GM23338 (cell line): ENCODE results near the gene TMEM53. TPM values are rescaled to one million over a fixed set of nuclear protein-coding genes. Genes with fewer than 3 reads are reported as not detected.

Experiments
- ATAC-seq: fragments of 200-7000 bp; cut with Tn5 transposase; 3 replicates; pipeline ENCODE4 v1.9.1; 2020
- DNase-seq: peaks from one replicate; pipeline ENCODE4 v3.0.0-alpha.2; 2015; ENCODE audit warnings: low spot score
- H2AFZ ChIP-seq: fragments of 200-600 bp; sonication (generic); 2 replicates; pipeline ENCODE4 v1.8.0; 2016; ENCODE audit warnings: antibody characterized with exemption, mild to moderate bottlenecking, moderate library complexity
- H3F3A ChIP-seq: fragments of 200-600 bp; sonication (generic); replicated peaks from 2 replicates; pipeline ENCODE4 v1.8.0; 2017; ENCODE audit warnings: antibody characterized with exemption, mixed run types, low read depth
- H3K27ac ChIP-seq: fragments of 200-600 bp; sonication (generic); 2 replicates; pipeline ENCODE4 v1.6.1; 2016; ENCODE audit warnings: low read depth
- H3K27me3 ChIP-seq: fragments of 200-600 bp; sonication (generic); 2 replicates; pipeline ENCODE4 v1.8.0; 2016; ENCODE audit warnings: mild to moderate bottlenecking, mixed run types, moderate library complexity; ENCODE audit not compliant: insufficient read depth
- H3K36me3 ChIP-seq: fragments of 200-600 bp; sonication (generic); 2 replicates; pipeline ENCODE4 v1.8.0; 2016; ENCODE audit warnings: mild to moderate bottlenecking; ENCODE audit not compliant: insufficient read depth
- H3K4me1 ChIP-seq: fragments of 200-600 bp; sonication (generic); 2 replicates; pipeline ENCODE4 v1.8.0; 2016; ENCODE audit warnings: mild to moderate bottlenecking, moderate library complexity; ENCODE audit not compliant: insufficient read depth
- H3K4me2 ChIP-seq: fragments of 200-600 bp; sonication (generic); 2 replicates; pipeline ENCODE4 v1.7.1; 2017; ENCODE audit warnings: mixed run types
- H3K4me3 ChIP-seq: fragments of 200-600 bp; sonication (generic); 2 replicates; pipeline ENCODE4 v1.6.1; 2016; ENCODE audit warnings: mixed run types
- H3K79me2 ChIP-seq: fragments of 200-600 bp; sonication (generic); replicated peaks from 2 replicates; pipeline ENCODE4 v1.8.0; 2017; ENCODE audit warnings: mild to moderate bottlenecking; ENCODE audit not compliant: insufficient read depth
- H3K9me2 ChIP-seq: fragments of 200-600 bp; sonication (generic); 2 replicates; pipeline ENCODE4 v1.8.0; 2017; ENCODE audit not compliant: insufficient read depth
- H4K20me1 ChIP-seq: fragments of 200-600 bp; sonication (generic); replicated peaks from 2 replicates; pipeline ENCODE4 v1.8.0; 2017; ENCODE audit warnings: mild to moderate bottlenecking; ENCODE audit not compliant: insufficient read depth
- H3K27ac Mint-ChIP-seq: 2 replicates; pipeline ENCODE4 v1.8.0; 2020; ENCODE audit warnings: inconsistent platforms, mild to moderate bottlenecking, moderate library complexity, mixed read lengths
- H3K27me3 Mint-ChIP-seq: 3 replicates; pipeline ENCODE4 v1.8.0; 2022; ENCODE audit warnings: low read depth, mild to moderate bottlenecking, moderate library complexity, mixed read lengths, inconsistent platforms; ENCODE audit not compliant: insufficient read depth, poor library complexity
- H3K36me3 Mint-ChIP-seq: 3 replicates; pipeline ENCODE4 v1.8.0; 2021; ENCODE audit warnings: low read depth, mild to moderate bottlenecking, inconsistent platforms, moderate library complexity, mixed read lengths
- H3K4me1 Mint-ChIP-seq: 3 replicates; pipeline ENCODE4 v1.8.0; 2020; ENCODE audit warnings: mild to moderate bottlenecking, inconsistent platforms, mixed read lengths
- H3K4me3 Mint-ChIP-seq: 3 replicates; pipeline ENCODE4 v1.8.0; 2021; ENCODE audit warnings: moderate library complexity, mild to moderate bottlenecking, inconsistent platforms, mixed read lengths
- H3K9me3 Mint-ChIP-seq: 3 replicates; pipeline ENCODE4 v1.8.0; 2020; ENCODE audit warnings: moderate library complexity, mild to moderate bottlenecking, inconsistent platforms, mixed read lengths
- CREB1 ChIP-seq: fragments of 250-450 bp; sonication (Bioruptor Pico); IDR thresholded peaks from 2 replicates; pipeline ENCODE4 v1.5.0; 2020; ENCODE audit warnings: low read depth, mild to moderate bottlenecking, moderate library complexity
- CTCF ChIP-seq, 2 experiments: fragments of 200-600 bp in 1 of 2; sonication (generic) in 1 of 2; conservative IDR thresholded peaks; 2 replicates each; pipeline versions ENCODE4 v1.5.1 to v1.6.1; 2016 to 2017; ENCODE audit warnings: antibody characterized with exemption in 2 of 2, low read depth in 2 of 2, mild to moderate bottlenecking in 2 of 2, moderate library complexity in 1 of 2
- JUNB ChIP-seq: IDR thresholded peaks from one replicate; pipeline ENCODE4 v1.6.1; 2016; ENCODE audit warnings: antibody characterized with exemption; ENCODE audit not compliant: unreplicated experiment
- NANOG ChIP-seq: IDR thresholded peaks from 2 replicates; pipeline ENCODE4 v1.6.1; 2016; ENCODE audit warnings: antibody characterized with exemption, borderline replicate concordance
- POLR2AphosphoS5 ChIP-seq: IDR thresholded peaks from 2 replicates; pipeline ENCODE4 v1.6.1; 2016; ENCODE audit warnings: antibody characterized with exemption, low read depth
- REST ChIP-seq: IDR thresholded peaks from one replicate; pipeline ENCODE4 v1.6.1; 2018; ENCODE audit warnings: antibody characterized with exemption; ENCODE audit not compliant: unreplicated experiment
- STAT1 ChIP-seq: IDR thresholded peaks from one replicate; pipeline ENCODE4 v1.6.1; 2016; ENCODE audit warnings: antibody characterized with exemption; ENCODE audit not compliant: unreplicated experiment
- ZNF114 ChIP-seq: fragments of 250-450 bp; sonication (Bioruptor Pico); IDR thresholded peaks from 2 replicates; pipeline ENCODE4 v1.5.0; 2020; ENCODE audit warnings: mild to moderate bottlenecking, moderate library complexity
- ZNF331 ChIP-seq: fragments of 250-450 bp; sonication (Bioruptor Pico); IDR thresholded peaks from 2 replicates; pipeline ENCODE4 v1.5.0; 2020; ENCODE audit warnings: low read depth, mild to moderate bottlenecking, moderate library complexity
- polyA plus RNA-seq: library from polyadenylated mRNA; unstranded; fragments of >200 nt; fragmentation: Nextera tagmentation; extraction: Ambion mirVana; gene quantifications from 2 replicates; pipeline ENCODE4 v1.2.1, GENCODE V29; 2016
- total RNA-seq: library from RNA; depleted of rRNA; stranded (reverse); fragments of >200 nt; shearing (Covaris generic); gene quantifications from 2 replicates; pipeline ENCODE4 v1.2.3, GENCODE V29; 2014
- TF ChIP-seq, protein P1 (sequence below): fragments of 250-450 bp; sonication (Bioruptor Pico); IDR thresholded peaks from 2 replicates; pipeline ENCODE4 v1.5.0; 2020; ENCODE audit warnings: mild to moderate bottlenecking, moderate library complexity

The TMEM53 gene
- total and polyA plus RNA-seq, 2 experiments from 2014 or later: 15.4 to 20.8 TPM

- no peak for TF ChIP-seq REST
- no peak for TF ChIP-seq CREB1
- TF ChIP-seq POLR2AphosphoS5: no peak
- no peak for TF ChIP-seq JUNB
- TF ChIP-seq STAT1: no peak
- no peak for TF ChIP-seq CTCF (conservative IDR thresholded peaks at IDR 0.05; ENCODE audit: low read depth in 2 of 2)
- TF ChIP-seq NANOG: no peak
Measured at GRCh38 chr1:44714532-44714931, 40.3 kb upstream of the TMEM53 start (continued).

GRCh38 chr1:44713321-44713781 is 39.1 kb upstream of the TMEM53 start:
- Mint-ChIP-seq H3K4me3 (no peak overlapping the region), H3K27me3 (peaks cover 7% of the 10 kb centered on the region), H3K4me1 (peaks cover 6% of the 10 kb centered on the region; the same call in 1 of the 3 replicates), H3K9me3 (peaks cover 8% of the 10 kb centered on the region), H3K36me3 (peaks cover 7% of the 10 kb centered on the region; the same call in 1 of the 3 replicates), H3K27ac (no peak overlapping the region)
- ATAC-seq (no peak), DNase-seq (no peak)
- H3K36me3 ChIP-seq: no peaks in the 10 kb centered on the region
- H3K9me2 ChIP-seq: no peaks in the 10 kb centered on the region; the same call in 1 of the 2 replicates
- H3K4me2 ChIP-seq: no peak overlapping the region
- no peak overlapping the region for H3K27ac ChIP-seq
- no peaks in the 10 kb centered on the region for H3K79me2 ChIP-seq
- no peak overlapping the region for H3K4me3 ChIP-seq
- no peak overlapping the region for H2AFZ ChIP-seq
- no peaks in the 10 kb centered on the region; the same call in 1 of the 2 replicates for H3K4me1 ChIP-seq
- H3F3A ChIP-seq: no peaks in the 10 kb centered on the region
- H3K27me3 ChIP-seq: no peaks in the 10 kb centered on the region
- H4K20me1 ChIP-seq: no peaks in the 10 kb centered on the region
- no peak for TF ChIP-seq STAT1
- no peak for TF ChIP-seq REST
- TF ChIP-seq, protein P1, sequence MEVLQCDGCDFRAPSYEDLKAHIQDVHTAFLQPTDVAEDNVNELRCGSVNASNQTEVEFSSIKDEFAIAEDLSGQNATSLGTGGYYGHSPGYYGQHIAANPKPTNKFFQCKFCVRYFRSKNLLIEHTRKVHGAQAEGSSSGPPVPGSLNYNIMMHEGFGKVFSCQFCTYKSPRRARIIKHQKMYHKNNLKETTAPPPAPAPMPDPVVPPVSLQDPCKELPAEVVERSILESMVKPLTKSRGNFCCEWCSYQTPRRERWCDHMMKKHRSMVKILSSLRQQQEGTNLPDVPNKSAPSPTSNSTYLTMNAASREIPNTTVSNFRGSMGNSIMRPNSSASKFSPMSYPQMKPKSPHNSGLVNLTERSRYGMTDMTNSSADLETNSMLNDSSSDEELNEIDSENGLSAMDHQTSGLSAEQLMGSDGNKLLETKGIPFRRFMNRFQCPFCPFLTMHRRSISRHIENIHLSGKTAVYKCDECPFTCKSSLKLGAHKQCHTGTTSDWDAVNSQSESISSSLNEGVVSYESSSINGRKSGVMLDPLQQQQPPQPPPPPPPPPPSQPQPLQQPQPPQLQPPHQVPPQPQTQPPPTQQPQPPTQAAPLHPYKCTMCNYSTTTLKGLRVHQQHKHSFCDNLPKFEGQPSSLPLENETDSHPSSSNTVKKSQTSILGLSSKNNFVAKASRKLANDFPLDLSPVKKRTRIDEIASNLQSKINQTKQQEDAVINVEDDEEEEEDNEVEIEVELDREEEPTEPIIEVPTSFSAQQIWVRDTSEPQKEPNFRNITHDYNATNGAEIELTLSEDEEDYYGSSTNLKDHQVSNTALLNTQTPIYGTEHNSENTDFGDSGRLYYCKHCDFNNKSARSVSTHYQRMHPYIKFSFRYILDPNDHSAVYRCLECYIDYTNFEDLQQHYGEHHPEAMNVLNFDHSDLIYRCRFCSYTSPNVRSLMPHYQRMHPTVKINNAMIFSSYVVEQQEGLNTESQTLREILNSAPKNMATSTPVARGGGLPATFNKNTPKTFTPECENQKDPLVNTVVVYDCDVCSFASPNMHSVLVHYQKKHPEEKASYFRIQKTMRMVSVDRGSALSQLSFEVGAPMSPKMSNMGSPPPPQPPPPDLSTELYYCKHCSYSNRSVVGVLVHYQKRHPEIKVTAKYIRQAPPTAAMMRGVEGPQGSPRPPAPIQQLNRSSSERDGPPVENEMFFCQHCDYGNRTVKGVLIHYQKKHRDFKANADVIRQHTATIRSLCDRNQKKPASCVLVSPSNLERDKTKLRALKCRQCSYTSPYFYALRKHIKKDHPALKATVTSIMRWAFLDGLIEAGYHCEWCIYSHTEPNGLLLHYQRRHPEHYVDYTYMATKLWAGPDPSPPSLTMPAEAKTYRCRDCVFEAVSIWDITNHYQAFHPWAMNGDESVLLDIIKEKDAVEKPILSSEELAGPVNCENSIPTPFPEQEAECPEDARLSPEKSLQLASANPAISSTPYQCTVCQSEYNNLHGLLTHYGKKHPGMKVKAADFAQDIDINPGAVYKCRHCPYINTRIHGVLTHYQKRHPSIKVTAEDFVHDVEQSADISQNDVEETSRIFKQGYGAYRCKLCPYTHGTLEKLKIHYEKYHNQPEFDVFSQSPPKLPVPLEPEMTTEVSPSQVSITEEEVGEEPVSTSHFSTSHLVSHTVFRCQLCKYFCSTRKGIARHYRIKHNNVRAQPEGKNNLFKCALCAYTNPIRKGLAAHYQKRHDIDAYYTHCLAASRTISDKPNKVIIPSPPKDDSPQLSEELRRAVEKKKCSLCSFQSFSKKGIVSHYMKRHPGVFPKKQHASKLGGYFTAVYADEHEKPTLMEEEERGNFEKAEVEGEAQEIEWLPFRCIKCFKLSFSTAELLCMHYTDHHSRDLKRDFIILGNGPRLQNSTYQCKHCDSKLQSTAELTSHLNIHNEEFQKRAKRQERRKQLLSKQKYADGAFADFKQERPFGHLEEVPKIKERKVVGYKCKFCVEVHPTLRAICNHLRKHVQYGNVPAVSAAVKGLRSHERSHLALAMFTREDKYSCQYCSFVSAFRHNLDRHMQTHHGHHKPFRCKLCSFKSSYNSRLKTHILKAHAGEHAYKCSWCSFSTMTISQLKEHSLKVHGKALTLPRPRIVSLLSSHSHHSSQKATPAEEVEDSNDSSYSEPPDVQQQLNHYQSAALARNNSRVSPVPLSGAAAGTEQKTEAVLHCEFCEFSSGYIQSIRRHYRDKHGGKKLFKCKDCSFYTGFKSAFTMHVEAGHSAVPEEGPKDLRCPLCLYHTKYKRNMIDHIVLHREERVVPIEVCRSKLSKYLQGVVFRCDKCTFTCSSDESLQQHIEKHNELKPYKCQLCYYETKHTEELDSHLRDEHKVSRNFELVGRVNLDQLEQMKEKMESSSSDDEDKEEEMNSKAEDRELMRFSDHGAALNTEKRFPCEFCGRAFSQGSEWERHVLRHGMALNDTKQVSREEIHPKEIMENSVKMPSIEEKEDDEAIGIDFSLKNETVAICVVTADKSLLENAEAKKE (CRISPR knock-in tag): no peak
- TF ChIP-seq ZNF331 (CRISPR knock-in tag): no peak
- TF ChIP-seq ZNF114: no peak
